Esophagus muscularis mucosa (tissue), 4 donors: ENCODE data around the gene PARP8. TPM values are rescaled to one million over a fixed set of nuclear protein-coding genes. Genes with fewer than 3 reads are reported as not detected.

Experiments
- DNase-seq: peaks from one replicate; pipeline ENCODE4 v3.0.0-alpha.2; 2017; ENCODE audit errors: extremely low spot score
- H3K27ac ChIP-seq, 4 donors: fragments of 200-600 bp; sonication (generic); replicated peaks in 1 of 4; 1 replicate in 3 of 4; 2 replicates in 1 of 4; pipeline ENCODE4 v1.5.1; 2016 to 2019; ENCODE audit warnings: mild to moderate bottlenecking in 1 of 4
- H3K27me3 ChIP-seq, 4 donors: fragments of 200-600 bp; sonication (generic); one replicate each; pipeline versions ENCODE4 v1.5.1 to v1.6.0; 2016 to 2019
- H3K36me3 ChIP-seq, 4 donors: fragments of 200-600 bp; sonication (generic); one replicate each; pipeline ENCODE4 v1.5.1; 2016 to 2019
- H3K4me1 ChIP-seq, 4 donors: fragments of 200-600 bp; sonication (generic); one replicate each; pipeline ENCODE4 v1.5.1; 2016 to 2019
- H3K4me3 ChIP-seq, 4 donors: fragments of 200-600 bp; sonication (generic); 1 replicate in 2 of 4; 2 replicates in 2 of 4; pipeline ENCODE4 v1.5.1; 2016 to 2019; ENCODE audit warnings: mild to moderate bottlenecking in 4 of 4, moderate library complexity in 1 of 4
- H3K9me3 ChIP-seq, 4 donors: fragments of 200-600 bp; sonication (generic); 1 replicate in 3 of 4; 2 replicates in 1 of 4; pipeline ENCODE4 v1.5.1; 2016 to 2019
- EP300 ChIP-seq: sonication (generic); formaldehyde crosslinking; IDR thresholded peaks from one replicate; pipeline ENCODE4 v1.6.1; 2017; ENCODE audit warnings: antibody characterized with exemption
- POLR2A ChIP-seq: fragments of 450-650 bp; IDR thresholded peaks from one replicate; pipeline ENCODE4 v1.6.1; 2017; ENCODE audit warnings: antibody characterized with exemption, moderate library complexity, mild to moderate bottlenecking, low read depth
- POLR2AphosphoS5 ChIP-seq, 2 donors: sonication (generic); formaldehyde crosslinking; IDR thresholded peaks; one replicate each; pipeline ENCODE4 v1.6.1; 2017; ENCODE audit warnings: antibody characterized with exemption in 2 of 2
- WGBS: methylation state at CpG from one replicate; pipeline ENCODE4 v1.1.5; 2018; 5-methylcytosine and 5-hydroxymethylcytosine counted together
- intact Hi-C: fragments of 100-400 bp; cut with DNase I; formaldehyde crosslinking; loops from one replicate; pipeline ENCODE4 v1.15.1; 2023
- total RNA-seq, 4 donors: library from RNA; depleted of rRNA; stranded (reverse); fragments of >200 nt; gene quantifications; one replicate each; pipeline versions ENCODE4 v1.1.0 to v1.2.1, GENCODE V29; 2016
- TF ChIP-seq, protein P1 (sequence below), 3 experiments: fragments of 200-600 bp in 2 of 3; fragments of 450-650 bp in 1 of 3; sonication (generic) in 2 of 3; IDR thresholded peaks; one replicate each; pipeline ENCODE4 v1.5.1; 2017 to 2019; ENCODE audit warnings: antibody characterized with exemption in 3 of 3, mild to moderate bottlenecking in 2 of 3, moderate library complexity in 1 of 3

Gene PARP8
- total RNA-seq, 4 donors from 2014 or later = 5.4 to 17.1 (median 9.7) TPM

DNA sequence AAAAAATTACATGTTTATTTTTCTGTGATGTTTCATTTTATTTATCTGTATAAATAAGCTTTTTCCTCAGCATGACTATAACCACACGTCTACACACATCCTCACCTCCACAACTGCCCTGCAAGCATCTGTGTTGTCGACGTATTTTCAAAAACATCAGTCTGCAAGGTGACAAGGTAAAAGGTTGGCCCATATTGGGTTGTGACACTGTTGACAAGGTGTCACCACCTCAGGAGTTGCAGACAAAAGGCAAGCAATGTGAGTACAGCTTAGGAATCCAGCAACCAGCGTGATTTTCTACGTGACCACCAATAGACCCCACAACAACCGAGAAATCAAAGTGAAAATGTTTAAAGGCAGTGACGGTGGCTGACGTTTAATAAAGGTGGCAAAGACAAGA lies 187.6 kb downstream of the PARP8 start:
- Histone ChIP-seq H3K4me3 (no peak overlapping the region), H3K4me1 (no peaks in the 10 kb centered on the region), H3K36me3 (no peaks in the 10 kb centered on the region), H3K9me3 (no peaks in the 10 kb centered on the region), H3K27ac (no peak overlapping the region), H3K27me3 (no peaks in the 10 kb centered on the region)
- 88% methylated on average over 8 of the region's 8 CpGs for WGBS
- DNase-seq = no peak
- intact Hi-C loops = no loop called here
- TF ChIP-seq, protein P1, sequence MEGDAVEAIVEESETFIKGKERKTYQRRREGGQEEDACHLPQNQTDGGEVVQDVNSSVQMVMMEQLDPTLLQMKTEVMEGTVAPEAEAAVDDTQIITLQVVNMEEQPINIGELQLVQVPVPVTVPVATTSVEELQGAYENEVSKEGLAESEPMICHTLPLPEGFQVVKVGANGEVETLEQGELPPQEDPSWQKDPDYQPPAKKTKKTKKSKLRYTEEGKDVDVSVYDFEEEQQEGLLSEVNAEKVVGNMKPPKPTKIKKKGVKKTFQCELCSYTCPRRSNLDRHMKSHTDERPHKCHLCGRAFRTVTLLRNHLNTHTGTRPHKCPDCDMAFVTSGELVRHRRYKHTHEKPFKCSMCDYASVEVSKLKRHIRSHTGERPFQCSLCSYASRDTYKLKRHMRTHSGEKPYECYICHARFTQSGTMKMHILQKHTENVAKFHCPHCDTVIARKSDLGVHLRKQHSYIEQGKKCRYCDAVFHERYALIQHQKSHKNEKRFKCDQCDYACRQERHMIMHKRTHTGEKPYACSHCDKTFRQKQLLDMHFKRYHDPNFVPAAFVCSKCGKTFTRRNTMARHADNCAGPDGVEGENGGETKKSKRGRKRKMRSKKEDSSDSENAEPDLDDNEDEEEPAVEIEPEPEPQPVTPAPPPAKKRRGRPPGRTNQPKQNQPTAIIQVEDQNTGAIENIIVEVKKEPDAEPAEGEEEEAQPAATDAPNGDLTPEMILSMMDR (IDR thresholded peaks at IDR 0.05) = no peak
- TF ChIP-seq POLR2AphosphoS5 (IDR thresholded peaks at IDR 0.05) (no peak), EP300 (no peak), POLR2A (no peak)

DNA sequence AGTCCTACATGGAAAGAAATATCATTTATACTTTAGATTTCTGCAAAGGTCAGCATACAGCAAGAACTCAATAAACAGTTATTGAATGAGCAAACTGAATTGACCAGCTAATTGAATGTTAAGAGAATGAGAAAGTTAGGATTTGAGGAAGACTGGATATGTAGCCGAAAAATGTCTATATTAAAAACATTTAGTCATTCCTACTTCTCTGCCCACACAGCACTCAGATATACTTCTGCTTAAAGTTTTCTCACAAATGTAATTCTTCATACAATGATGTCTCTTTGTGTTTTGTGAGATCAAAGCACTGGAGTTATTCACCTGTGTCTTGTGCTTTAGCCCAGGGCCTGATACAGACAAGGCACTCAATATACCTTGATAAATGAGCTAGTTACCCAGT lies 188.6 kb downstream of the PARP8 start:
- no peaks in the 10 kb centered on the region for H3K36me3 ChIP-seq
- H3K4me1 ChIP-seq = no peaks in the 10 kb centered on the region
- 83% methylated on average over 1 of the region's 1 CpG for WGBS
- no peaks in the 10 kb centered on the region for H3K27me3 ChIP-seq
- DNase-seq = no peak
- intact Hi-C loops = no loop called here
- no peak overlapping the region for H3K27ac ChIP-seq
- H3K4me3 ChIP-seq = no peak overlapping the region
- H3K9me3 ChIP-seq = no peaks in the 10 kb centered on the region
- no peak for TF ChIP-seq POLR2AphosphoS5 (IDR thresholded peaks at IDR 0.05)
- TF ChIP-seq POLR2A = no peak
- TF ChIP-seq, protein P1 (IDR thresholded peaks at IDR 0.05) = no peak
- no peak for TF ChIP-seq EP300

DNA sequence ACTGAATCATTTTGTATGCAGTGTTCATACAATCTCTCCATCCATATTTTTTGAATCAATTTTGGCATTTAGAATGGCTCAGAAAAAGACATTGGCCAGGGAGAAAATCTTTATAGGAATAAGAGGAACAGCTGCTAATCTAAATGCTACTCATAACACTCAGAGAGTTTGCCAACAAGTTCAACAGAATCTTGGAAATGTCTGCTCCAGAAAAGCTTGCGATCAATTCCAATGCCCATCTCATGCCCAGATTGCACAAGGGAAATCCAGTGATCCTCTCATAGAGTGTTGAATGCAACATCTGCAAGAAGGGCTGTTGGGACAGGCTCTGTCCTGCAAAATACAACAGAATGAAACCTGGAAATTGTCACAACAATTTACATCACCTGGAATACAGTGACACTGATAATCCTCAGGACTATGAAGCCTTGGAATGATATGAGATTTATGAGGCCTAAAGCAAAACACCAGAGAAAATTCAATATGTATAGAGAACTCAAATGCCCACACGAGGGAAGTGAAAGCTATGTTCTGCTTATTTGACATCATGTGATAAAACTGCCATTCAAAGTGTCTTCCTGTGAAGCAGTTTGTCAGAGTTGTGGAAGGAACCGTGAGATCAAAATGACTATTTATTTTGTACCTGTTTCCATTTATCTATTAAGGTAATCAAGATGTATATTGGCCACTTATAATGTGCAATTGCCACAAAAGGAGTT lies 190.1 kb downstream of the PARP8 start:
- Histone ChIP-seq H3K27ac (no peak overlapping the region), H3K27me3 (no peaks in the 10 kb centered on the region), H3K36me3 (no peaks in the 10 kb centered on the region), H3K4me1 (no peaks in the 10 kb centered on the region), H3K9me3 (no peaks in the 10 kb centered on the region), H3K4me3 (no peak overlapping the region)
- WGBS = 33% methylated on average over 3 of the region's 3 CpGs
- no peak for DNase-seq
- intact Hi-C loops = no loop called here
- TF ChIP-seq EP300 (no peak), POLR2AphosphoS5 (IDR thresholded peaks at IDR 0.05) (no peak), POLR2A (no peak)
- TF ChIP-seq, protein P1 (IDR thresholded peaks at IDR 0.05) = no peak

- Histone ChIP-seq H3K4me1 (no peaks in the 10 kb centered on the region), H3K27ac (no peak overlapping the region), H3K4me3 (no peak overlapping the region), H3K27me3 (no peaks in the 10 kb centered on the region), H3K9me3 (no peaks in the 10 kb centered on the region), H3K36me3 (no peaks in the 10 kb centered on the region)
- TF ChIP-seq POLR2AphosphoS5 (IDR thresholded peaks at IDR 0.05) (no peak), EP300 (no peak), POLR2A (no peak)
- TF ChIP-seq, protein P1 (IDR thresholded peaks at IDR 0.05) = no peak
- intact Hi-C loops = no loop called here
- DNase-seq = no peak
- whole genome bisulfite sequencing = 86% methylated on average over 3 of the region's 3 CpGs
Measured at GRCh38 chr5:50863534-50864170, 197.2 kb downstream of the PARP8 start.
